Right lobe of liver (tissue), 6 donors: ENCODE measurements around the gene PRKCI. TPM values are rescaled to one million over a fixed set of nuclear protein-coding genes. Genes with fewer than 3 reads are reported as not detected.
"Not testable (repeated sequence)": the region's sequence is repeated elsewhere in the genome, so short reads cannot be mapped to it uniquely, and the experiment has no call there.

Experiments used
- ATAC-seq, 4 donors: fragments of 200-7000 bp; cut with Tn5 transposase; one replicate each; pipeline ENCODE4 v1.9.1; 2020; ENCODE audit warnings: mild to moderate bottlenecking in 4 of 4, moderate library complexity in 4 of 4
- DNase-seq, 3 donors: peaks; one replicate each; pipeline ENCODE4 v3.0.0-alpha.2; 2020
- H3K27ac ChIP-seq, 3 donors: fragments of 200-600 bp; one replicate each; pipeline ENCODE4 v1.8.0; 2022
- H3K27me3 ChIP-seq, 2 donors: fragments of 200-600 bp; one replicate each; pipeline ENCODE4 v1.8.0; 2022
- H3K36me3 ChIP-seq, 4 donors: fragments of 200-600 bp; sonication (generic) in 1 of 4; one replicate each; pipeline versions ENCODE4 v1.5.1 to v1.8.0; 2017 to 2022; ENCODE audit warnings: control low read depth in 1 of 4
- H3K4me1 ChIP-seq, 4 donors: fragments of 200-600 bp; sonication (generic) in 1 of 4; one replicate each; pipeline versions ENCODE4 v1.5.1 to v1.8.0; 2017 to 2022; ENCODE audit warnings: control low read depth in 1 of 4
- H3K4me3 ChIP-seq, 3 donors: fragments of 200-600 bp; one replicate each; pipeline ENCODE4 v1.8.0; 2022
- H3K9me3 ChIP-seq, 4 donors: fragments of 200-600 bp; sonication (generic) in 1 of 4; one replicate each; pipeline versions ENCODE4 v1.5.1 to v1.8.0; 2017 to 2022; ENCODE audit warnings: control low read depth in 1 of 4
- CTCF ChIP-seq, 4 donors: fragments of 200-600 bp in 3 of 4; fragments of 450-650 bp in 1 of 4; IDR thresholded peaks; one replicate each; pipeline versions ENCODE4 v1.5.1 to v1.8.0; 2016 to 2022; ENCODE audit warnings: antibody characterized with exemption in 4 of 4, mild to moderate bottlenecking in 2 of 4
- POLR2A ChIP-seq: fragments of 450-650 bp; IDR thresholded peaks from one replicate; pipeline ENCODE4 v1.6.1; 2017; ENCODE audit warnings: antibody characterized with exemption, mild to moderate bottlenecking
- WGBS: methylation state at CpG from one replicate; pipeline ENCODE4 v1.1.6; 2018; ENCODE audit warnings: low coverage, low lambda C conversion rate; ENCODE audit not compliant: insufficient coverage; ENCODE audit errors: missing lambda C conversion rate; 5-methylcytosine and 5-hydroxymethylcytosine counted together
- intact Hi-C, 2 donors: fragments of 100-400 bp; cut with DNase I; formaldehyde crosslinking; loops; one replicate each; pipeline versions ENCODE4 v1.11.2 to v1.14.1; 2022
- total RNA-seq, 6 experiments: library from RNA; depleted of rRNA in 2 of 6; stranded (reverse); fragments of >200 nt in 2 of 6; fragmentation: NEBNext Ultra II Directional in 3 of 6; extraction: Animal tissue kit (Norgen Biotek cat#: 25700) in 3 of 6; gene quantifications; one replicate each; pipeline versions ENCODE4 v1.1.0 to v1.2.4, GENCODE V29; 2016 to 2023
- donor health status: DM: no; HTN: yes; CAD: no.
- donor health status: DM: no; HTN: no; CAD: no.
- donor health status: DM: no; HTN: no; CAD: no.
- donor health status: DM: no; HTN: yes; CAD: no.
- donor health status: DM: no; HTN: yes; CAD: no.

The PRKCI gene
- total RNA-seq, 6 experiments from 2014 or later, result 8.2 to 15.7 (median 8.9) TPM

DNA sequence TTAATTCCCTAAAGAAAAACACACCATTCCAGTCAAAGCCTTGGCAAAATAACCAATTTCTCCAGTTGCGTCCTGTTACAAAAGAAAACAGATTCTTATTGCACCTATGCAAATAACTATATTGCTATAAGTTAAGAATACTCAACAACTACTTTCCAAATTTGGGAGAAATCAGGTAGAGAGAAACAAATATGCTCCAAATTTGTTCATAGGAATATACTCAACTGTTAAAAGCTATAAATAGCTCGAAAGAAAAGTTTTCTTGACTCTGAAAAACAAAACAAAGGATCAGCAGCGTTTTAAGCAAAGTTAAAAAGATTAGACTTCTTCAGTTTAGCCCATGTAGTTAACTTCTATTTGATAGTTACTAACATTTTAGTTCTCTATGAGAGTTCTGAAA, 115.2 kb downstream of the PRKCI start:
- Histone ChIP-seq H3K27me3 (no peaks in the 10 kb centered on the region), H3K4me1 (peaks cover 0 to 4% (median 0%) of the 10 kb centered on the region in 4 donors), H3K27ac (no peak overlapping the region), H3K36me3 (no peaks in the 10 kb centered on the region), H3K4me3 (no peak overlapping the region), H3K9me3 (no peaks in the 10 kb centered on the region)
- ATAC-seq (no peak), DNase-seq (no peak)
- TF ChIP-seq POLR2A (no peak), CTCF (IDR thresholded peaks at IDR 0.05) (no peak)
- WGBS, result 79% methylated on average over 3 of the region's 3 CpGs
- intact Hi-C loops, result no loop called here

DNA sequence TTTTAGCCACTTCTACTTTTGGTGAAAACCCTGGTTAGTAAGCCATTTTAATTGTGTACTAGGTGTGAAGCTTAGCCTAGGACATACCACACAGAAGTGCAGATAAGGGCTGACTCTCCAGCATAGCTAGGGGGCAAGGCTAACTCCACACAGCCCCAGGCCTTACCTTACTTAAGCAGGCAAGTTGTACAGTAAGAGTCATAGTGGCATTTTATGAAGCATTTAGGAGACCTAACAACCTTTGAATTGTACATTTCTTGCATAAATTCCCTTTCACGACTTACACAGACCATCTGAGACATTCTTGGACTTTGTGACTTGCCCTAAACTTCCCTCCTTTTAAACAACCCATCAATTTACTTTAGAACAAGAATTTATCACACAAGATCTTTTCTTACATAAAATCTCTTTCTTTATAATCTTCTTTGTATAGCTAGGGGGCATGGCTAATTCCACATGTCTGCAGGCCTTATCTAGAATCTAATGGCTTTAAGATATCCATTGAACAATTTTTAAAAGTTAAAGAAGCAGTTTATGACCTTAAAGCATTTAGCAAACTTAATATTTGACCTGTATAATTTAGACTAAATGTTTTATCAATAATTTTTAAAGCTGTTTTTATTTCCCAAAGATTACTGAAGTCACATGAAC, 116.6 kb downstream of the PRKCI start:
- intact Hi-C loops, result no loop called here
- no peaks in the 10 kb centered on the region for H3K36me3 ChIP-seq
- no peak overlapping the region for H3K27ac ChIP-seq
- H3K4me3 ChIP-seq, result no peak overlapping the region
- TF ChIP-seq CTCF (IDR thresholded peaks at IDR 0.05) (no peak), POLR2A (no peak)
- no peak for DNase-seq
- ATAC-seq, result no peak
- 22% methylated on average over 1 of the region's 1 CpG for WGBS
- no peaks in the 10 kb centered on the region for H3K27me3 ChIP-seq
- peaks cover 0 to 4% (median 0%) of the 10 kb centered on the region in 4 donors for H3K4me1 ChIP-seq
- no peaks in the 10 kb centered on the region for H3K9me3 ChIP-seq

DNA sequence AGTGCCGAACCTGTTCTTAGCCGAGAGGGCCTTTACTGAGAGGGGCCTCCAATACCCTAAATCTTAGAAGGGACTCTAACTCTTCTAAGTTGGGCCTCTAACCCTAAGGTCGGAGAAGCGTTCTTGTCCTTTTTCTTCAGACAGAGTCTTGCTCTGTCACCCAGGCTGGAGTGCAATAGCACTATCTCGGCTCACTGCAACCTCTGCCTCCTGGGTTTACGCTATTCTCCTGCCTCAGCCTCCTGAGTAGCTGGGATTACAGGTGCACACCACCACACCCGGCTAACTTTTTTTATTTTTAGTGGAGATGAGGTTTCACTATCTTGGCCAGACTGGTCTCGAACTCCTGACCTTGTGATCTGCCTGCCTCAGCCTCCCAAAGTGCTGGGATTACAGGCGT, 120.0 kb downstream of the PRKCI start:
- H3K27me3 ChIP-seq, H3K4me1 ChIP-seq, intact Hi-C loops, DNase-seq, H3K36me3 ChIP-seq, H3K4me3 ChIP-seq, ATAC-seq, H3K27ac ChIP-seq, H3K9me3 ChIP-seq: not testable (repeated sequence)
- 95% methylated on average over 9 of the region's 9 CpGs for WGBS

DNA sequence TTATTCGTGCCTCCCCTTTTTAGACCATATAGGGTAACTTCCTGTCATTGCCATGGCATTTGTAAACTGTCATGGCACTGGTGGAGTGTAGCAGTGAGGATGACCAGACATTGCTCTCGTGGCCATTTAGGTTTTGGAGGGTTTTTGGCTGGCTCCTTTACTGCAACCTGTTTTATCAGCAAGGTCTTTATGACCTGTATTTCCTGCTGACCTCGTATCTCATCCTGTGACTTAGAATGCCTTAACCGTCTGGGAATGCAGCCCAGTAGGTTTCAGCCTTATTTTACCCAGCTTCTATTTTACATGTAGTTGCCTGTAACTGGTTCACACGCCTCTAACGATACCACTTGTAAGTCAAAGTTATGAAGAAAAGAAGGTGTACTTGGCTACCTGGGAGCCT, 121.6 kb downstream of the PRKCI start:
- H3K4me3 ChIP-seq, H3K36me3 ChIP-seq, ATAC-seq, DNase-seq, H3K27ac ChIP-seq, H3K4me1 ChIP-seq, H3K27me3 ChIP-seq, H3K9me3 ChIP-seq, intact Hi-C loops: not testable (repeated sequence)
- 62% methylated on average over 6 of the region's 6 CpGs for WGBS

DNA sequence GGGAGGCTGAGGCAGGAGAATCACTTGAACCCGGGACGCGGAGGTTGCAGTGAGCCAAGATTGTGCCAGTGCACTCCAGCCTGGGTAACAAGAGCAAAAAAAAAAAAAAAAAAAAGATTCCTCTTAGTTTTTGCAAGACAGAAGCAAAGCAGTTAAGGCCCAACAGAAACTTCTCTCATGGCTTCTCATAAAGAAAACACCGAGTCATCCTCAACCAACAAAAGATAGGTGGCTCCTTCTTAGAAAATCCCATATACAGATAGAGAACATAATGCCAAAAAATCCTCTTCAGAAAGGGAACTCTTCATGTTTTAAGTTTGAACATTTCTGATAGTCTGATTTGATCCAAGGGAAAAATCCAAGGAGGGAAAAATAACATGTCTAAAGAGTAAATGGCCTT, 122.7 kb downstream of the PRKCI start:
- TF ChIP-seq POLR2A (no peak), CTCF (IDR thresholded peaks at IDR 0.05) (no peak)
- intact Hi-C loops, result no loop called here
- ATAC-seq (no peak), DNase-seq (no peak)
- Histone ChIP-seq H3K4me3 (no peak overlapping the region), H3K36me3 (no peaks in the 10 kb centered on the region), H3K27ac (no peak overlapping the region), H3K27me3 (no peaks in the 10 kb centered on the region), H3K4me1 (peaks cover 0 to 17% (median 8%) of the 10 kb centered on the region in 4 donors), H3K9me3 (no peaks in the 10 kb centered on the region)
- WGBS, result 88% methylated on average over 4 of the region's 4 CpGs
